Uterus (tissue), 2 donors: ENCODE results near the gene NFIL3.

Experiments
- POLR2A ChIP-seq, 2 donors: fragments of 450-650 bp; IDR thresholded peaks; one replicate each; pipeline ENCODE4 v1.6.1; 2016; ENCODE audit warnings: antibody characterized with exemption in 2 of 2, mild to moderate bottlenecking in 1 of 2, moderate library complexity in 1 of 2
- TF ChIP-seq, protein P1 (sequence below), 4 experiments: fragments of 200-600 bp in 2 of 4; fragments of 450-650 bp in 2 of 4; sonication (generic) in 2 of 4; IDR thresholded peaks; one replicate each; pipeline ENCODE4 v1.5.1; 2016 to 2019; ENCODE audit warnings: antibody characterized with exemption in 4 of 4, mild to moderate bottlenecking in 2 of 4, moderate library complexity in 1 of 4

GRCh38 chr9:91405343-91406077 is 18.1 kb downstream of the NFIL3 start:
- TF ChIP-seq, protein P1, sequence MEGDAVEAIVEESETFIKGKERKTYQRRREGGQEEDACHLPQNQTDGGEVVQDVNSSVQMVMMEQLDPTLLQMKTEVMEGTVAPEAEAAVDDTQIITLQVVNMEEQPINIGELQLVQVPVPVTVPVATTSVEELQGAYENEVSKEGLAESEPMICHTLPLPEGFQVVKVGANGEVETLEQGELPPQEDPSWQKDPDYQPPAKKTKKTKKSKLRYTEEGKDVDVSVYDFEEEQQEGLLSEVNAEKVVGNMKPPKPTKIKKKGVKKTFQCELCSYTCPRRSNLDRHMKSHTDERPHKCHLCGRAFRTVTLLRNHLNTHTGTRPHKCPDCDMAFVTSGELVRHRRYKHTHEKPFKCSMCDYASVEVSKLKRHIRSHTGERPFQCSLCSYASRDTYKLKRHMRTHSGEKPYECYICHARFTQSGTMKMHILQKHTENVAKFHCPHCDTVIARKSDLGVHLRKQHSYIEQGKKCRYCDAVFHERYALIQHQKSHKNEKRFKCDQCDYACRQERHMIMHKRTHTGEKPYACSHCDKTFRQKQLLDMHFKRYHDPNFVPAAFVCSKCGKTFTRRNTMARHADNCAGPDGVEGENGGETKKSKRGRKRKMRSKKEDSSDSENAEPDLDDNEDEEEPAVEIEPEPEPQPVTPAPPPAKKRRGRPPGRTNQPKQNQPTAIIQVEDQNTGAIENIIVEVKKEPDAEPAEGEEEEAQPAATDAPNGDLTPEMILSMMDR (IDR thresholded peaks at IDR 0.05) = no peak
- no peak for TF ChIP-seq POLR2A (IDR thresholded peaks at IDR 0.05)
